HT-29 (cell line): Measurements from ENCODE around the gene IL27RA. TPM values are rescaled to one million over a fixed set of nuclear protein-coding genes. Genes with fewer than 3 reads are reported as not detected.
A peak's percentile ranks its signal among the peaks of the same experiment; 100 is the strongest.

Experiments
- DNase-seq: peaks from one replicate; pipeline ENCODE4 v3.0.0-alpha.2; 2015; ENCODE audit warnings: low spot score
- total RNA-seq: library from RNA; depleted of rRNA; stranded (reverse); fragments of >200 nt; shearing (Covaris generic); gene quantifications from 2 replicates; pipeline ENCODE4 v1.2.3, GENCODE V29; 2014

Gene IL27RA
- total RNA-seq, 1 experiment from 2014 or later = 0.10 TPM

- DNase-seq = no peak
These were observed 26.9 kb downstream of the IL27RA start for GRCh38 chr19:14058182-14059092.

DNA sequence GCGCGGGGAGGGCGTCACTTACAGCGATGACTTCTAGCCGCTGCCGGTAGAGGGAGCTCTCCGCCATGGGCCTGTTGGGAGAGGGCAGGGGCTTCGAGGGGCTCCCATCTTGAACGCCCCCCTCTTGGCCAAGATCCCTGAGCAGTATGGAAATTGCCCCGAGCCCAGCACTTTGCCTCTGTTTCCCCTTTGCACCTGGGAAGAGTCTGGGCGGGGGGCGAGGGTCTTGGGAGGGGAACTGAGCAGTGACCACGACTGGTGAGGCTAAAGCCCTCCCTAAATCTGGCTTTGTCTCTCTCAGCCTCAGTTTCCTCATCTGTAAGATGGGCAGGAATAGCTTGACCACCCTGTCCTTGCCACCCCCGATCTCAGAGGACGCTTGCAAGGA is 27.5 kb downstream of the IL27RA start:
- DNase-seq = no peak

GRCh38 chr19:14059652-14060155 is 28.1 kb downstream of the IL27RA start:
- DNase-seq = no peak

DNA sequence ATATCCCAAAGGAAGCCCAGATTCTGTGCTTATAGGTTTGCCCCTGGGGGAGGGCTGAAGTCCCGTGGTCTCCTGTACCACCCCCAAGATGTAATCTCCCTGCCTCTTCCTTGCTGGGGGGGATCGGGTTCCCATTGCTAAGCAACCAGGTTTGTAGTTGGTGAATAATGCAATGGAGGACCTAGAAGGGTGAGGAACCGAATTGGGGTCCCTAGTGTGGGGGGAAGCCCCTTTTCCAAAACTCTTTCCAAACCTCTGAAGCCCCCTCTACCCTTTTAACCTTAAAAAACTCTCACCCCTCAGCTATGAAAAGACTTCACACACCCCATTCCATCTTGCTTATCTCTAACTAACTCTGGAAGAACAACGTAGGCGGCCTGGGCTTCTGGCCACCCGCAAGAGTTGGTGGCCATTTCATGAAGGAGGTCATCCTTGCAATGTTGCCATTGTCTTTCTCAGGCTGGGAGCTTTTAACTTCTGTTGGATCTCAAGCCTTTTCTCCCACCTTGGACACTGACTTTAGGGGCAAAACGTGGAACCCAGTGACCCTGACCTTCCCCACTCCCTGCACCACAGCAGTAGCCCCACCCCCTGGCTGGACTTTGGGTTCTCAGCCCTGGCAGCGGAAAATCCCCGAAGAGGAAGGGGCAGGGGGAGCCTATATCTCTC is 29.7 kb downstream of the IL27RA start:
- no peak for DNase-seq

GRCh38 chr19:14061751-14062557 is 30.4 kb downstream of the IL27RA start, which contains the start of gene PALM3:
PALM3 (minus strand) TSS chr19:14062076; CDS start chr19:14061980, 96 bp downstream.
- no peak for DNase-seq

DNA sequence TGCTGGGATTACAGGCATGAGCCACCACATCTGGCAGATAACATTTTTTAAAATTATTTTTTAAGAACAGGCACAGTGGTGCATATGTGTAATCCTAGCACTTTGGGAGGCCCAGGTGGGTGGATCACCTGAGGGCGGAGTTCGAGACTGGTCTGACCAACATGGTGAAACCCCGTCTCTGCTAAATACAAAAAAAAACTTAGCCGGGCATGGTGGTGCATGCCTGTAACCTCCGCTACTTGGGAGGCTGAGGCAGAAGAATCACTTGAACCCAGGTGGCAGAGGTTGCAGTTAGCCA is 30.9 kb downstream of the IL27RA start:
- no peak for DNase-seq

DNA sequence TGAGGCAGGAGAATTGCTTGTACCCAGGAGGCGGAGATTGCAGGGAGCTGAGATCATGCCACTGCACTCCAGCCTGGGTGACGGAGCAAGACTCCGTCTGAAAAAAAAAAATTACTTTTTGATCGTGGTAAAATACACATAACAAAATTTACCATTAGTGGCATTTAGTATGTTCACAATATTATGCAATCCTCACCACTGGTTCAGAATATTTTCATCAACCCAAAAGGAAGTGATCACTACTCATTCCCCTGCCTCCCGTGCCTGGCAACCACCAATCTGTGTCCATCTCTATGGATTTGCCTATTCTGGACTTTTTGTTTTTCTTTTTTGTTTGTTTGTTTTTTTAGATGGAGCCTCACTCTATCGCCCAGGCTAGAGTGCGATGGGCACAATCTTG is 31.5 kb downstream of the IL27RA start:
- DNase-seq = no peak

DNA sequence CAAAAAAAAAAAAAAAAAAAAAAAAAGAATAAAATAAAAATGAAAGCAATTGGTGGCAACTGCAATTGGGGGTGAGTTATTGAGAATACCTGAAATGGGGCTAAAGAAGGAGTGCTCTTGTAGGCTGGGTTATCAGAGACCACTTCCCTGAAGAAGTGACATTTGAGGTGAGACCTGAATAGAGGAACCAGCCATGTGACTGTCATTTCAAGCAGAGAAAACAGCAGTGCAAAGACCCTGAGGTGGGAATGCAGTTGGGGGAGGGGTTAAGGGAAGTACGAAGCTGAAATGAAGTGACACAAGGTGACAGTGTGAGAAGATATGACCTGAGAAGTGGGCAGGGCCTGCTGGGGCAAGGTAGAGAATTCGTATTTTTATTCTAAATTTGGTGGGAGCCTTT is 34.6 kb downstream of the IL27RA start:
- DNase-seq = no peak

DNA sequence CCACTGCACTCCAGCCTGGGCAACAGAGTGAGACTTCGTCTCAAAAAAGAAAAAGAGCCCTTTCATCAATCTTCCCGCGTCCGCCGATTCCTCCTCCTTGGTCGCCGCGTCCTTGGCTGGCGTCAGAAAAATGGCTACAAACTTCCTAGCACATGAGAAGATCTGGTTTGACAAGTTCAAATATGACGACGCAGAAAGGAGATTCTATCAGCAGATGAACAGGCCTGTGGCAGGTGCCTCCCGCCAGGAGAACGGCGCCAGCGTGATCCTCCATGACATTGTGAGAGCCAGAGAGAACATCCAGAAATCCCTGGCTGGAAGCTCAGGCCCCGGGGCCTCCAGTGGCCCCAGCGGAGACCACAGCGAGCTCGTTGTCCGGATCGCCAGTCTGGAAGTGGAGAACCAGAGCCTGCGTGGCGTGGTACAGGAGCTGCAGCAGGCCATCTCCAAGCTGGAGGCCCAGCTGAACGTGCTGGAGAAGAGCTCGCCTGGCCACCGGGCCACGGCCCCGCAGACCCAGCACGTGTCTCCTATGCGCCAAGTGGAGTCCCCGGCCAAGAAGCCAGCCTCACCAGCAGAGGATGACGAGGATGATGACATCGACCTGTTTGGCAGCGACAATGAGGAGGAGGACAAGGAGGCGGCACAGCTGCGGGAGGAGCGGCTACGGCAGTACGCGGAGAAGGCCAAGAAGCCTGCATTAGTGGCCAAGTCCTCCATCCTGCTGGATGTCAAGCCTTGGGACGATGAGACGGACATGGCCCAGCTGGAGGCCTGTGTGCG is 38.9 kb downstream of the IL27RA start:
- no peak for DNase-seq

DNA sequence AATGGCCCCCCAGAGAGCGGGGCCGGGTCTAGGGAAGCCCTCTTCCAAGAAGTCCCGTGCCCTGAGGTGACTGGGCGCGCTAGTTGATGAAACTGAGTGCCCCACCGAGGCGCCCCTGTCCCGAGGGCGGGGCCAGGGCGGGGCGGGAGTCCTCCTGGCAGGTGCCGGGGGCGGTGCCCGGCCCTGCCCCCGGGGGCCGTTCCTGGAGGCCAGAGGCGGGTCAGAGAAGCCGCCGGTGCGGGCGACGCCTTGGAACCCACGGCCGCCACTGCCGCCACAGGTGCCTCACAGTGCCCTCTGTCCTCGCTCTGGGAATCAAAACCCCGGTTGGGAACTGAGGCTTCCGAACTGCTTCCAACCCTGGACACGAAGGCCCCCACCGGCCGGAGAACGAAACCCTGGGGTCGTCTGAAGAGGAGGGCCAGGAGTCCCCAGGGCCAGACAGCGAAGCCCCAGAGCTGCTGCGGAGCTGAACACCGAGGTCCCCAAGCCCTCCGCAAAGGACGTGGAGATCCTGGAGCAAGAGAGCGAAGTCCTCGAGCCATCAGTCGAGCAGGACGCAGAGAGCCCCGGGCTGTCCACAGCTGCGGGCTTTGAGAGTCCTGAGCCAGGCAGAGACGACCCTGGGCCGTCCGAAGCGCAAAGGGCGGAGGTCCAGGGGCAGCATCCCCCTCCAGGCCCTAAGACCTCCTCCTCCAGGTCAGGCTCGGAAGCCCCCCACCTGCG is 41.1 kb downstream of the IL27RA start, which contains the start of gene MISP3:
MISP3 (plus strand) TSS at position 252 of the 726 bp plus-strand sequence. CDS start 524 bp downstream, outside the sequence.
- peak; percentile 45 for DNase-seq

GRCh38 chr19:14073261-14073924 is 41.8 kb downstream of the IL27RA start:
- peak; percentile 59 for DNase-seq

DNA sequence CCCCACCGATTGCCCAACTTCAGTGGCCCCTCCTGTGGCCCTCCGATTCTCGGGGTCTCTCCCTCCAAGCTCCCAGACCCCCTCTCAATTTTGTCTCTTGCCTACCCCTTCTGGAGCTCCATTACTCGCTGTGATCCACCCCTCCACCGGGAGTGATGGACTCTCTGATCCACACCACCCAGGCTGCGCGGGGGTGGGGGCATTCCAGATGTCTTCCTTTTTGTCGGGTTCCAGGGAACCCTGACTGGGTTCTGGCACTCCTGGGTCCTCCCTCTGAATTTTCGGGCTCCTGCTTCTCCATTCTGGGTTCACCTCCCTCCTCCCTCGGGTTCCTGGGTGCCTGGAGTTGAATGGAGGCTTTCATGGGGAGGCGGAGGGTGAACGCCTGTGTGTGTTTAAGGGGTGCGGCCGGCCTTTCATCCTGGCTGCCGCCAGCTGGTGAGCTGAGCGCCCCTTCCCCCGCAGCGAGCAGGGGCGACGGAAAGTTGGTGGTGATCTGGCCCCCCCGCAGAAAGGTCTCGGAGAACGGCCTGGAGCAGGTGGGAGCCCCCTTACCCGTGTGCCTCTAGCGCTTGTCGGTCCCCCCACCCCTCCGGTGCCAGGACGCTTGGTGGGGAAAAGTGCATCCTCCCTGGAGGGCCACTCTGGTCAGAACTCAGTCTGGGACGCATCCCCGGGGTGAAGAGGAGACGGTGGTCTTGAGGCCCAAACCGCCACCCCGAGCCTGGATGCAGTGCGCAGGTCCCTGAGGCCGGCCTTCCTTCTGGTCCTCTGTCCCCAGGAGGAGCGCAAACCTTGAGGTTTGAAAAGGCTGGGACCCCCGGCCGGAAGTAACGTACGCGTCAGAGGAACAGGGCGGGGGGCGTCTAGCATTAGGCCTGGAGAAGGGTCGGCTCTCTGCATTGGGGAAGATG is 42.6 kb downstream of the IL27RA start:
- peak; percentile 44 for DNase-seq

GRCh38 chr19:14078411-14078810 is 46.8 kb downstream of the IL27RA start:
- no peak for DNase-seq

- peak; percentile 95 for DNase-seq
These were observed 49.6 kb downstream of the IL27RA start for GRCh38 chr19:14080887-14081796.

DNA sequence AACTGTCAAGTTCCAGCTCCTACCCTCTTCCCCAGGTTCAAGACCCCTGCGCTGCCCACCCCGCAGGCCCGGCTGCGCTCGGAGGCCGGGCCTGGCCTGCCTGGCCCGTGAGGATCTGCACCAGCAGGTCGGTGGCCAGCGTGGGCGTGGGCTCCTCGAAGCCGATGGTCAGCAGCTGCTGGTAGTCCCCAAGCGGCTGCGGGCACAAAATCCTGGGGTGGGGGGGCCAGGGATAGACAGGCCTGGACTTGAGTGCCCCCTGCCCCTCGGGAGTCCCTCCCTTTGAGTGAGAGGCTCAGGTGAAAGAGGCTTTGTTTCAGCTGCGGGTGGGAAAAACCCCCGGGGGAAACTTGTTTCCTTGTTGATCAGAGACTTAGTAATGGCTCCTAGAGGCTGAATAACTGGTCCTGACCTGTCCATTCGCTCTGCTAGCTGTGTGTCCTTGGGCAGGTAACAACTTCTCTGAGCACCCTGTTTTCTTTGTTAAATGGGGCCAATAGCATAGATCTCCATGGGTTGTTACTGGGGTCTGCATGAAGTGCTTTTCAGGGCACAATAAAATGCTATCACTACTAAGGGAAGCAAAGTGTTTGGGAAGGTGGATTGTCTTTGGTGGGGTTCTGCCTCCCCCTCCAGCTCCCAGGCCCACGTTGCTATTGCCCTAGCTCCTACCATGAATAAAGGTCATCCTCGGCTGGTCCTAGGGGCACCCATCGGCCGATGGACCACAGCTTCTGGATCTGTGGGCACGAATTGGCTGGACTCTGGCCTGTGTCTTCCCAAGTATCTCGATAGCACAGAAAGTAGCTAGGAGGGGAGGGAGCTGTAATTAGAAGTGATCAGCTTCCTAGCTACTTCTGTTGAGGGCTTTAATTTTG is 50.5 kb downstream of the IL27RA start:
- no peak for DNase-seq

DNA sequence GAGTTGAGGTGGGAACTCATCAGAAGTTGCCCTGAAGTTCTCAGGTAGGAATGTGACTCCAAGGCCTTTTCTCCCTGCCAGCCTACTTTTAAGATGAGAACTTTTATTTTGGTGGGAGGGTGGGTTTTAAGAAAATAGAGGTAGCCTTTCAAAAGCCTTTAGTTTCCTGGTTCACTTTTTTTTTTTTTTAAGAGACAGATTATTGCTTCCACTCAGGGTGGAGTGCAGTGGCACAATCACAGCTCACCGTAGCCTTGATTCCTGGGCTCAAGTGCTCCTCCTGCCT is 51.1 kb downstream of the IL27RA start:
- no peak for DNase-seq
